MM.1S (cell line): ENCODE data around the gene FAM193B.
A peak's percentile ranks its signal among the peaks of the same experiment; 100 is the strongest.

Source experiments
- DNase-seq: peaks from one replicate; pipeline ENCODE4 v3.0.0-alpha.2; 2015
- H2AFZ ChIP-seq: fragments of 300-600 bp; sonication (generic); 2 replicates; pipeline ENCODE4 v1.6.0; 2016; ENCODE audit warnings: antibody characterized with exemption, low read length
- H3F3A ChIP-seq: fragments of 300-600 bp; sonication (generic); 2 replicates; pipeline ENCODE4 v1.6.1; 2016; ENCODE audit warnings: mild to moderate bottlenecking, antibody characterized with exemption, low read length, moderate library complexity, mixed read lengths; ENCODE audit not compliant: insufficient read depth
- H3K27ac ChIP-seq: fragments of 300-600 bp; sonication (generic); 2 replicates; pipeline ENCODE4 v1.5.1; 2016; ENCODE audit warnings: mild to moderate bottlenecking, low read length
- H3K27me3 ChIP-seq: fragments of 300-600 bp; sonication (generic); replicated peaks from 2 replicates; pipeline ENCODE4 v1.6.0; 2016; ENCODE audit warnings: low read length; ENCODE audit not compliant: insufficient read depth
- H3K36me3 ChIP-seq: fragments of 300-600 bp; sonication (generic); replicated peaks from 2 replicates; pipeline ENCODE4 v1.6.1; 2016; ENCODE audit warnings: mild to moderate bottlenecking, low read length, mixed read lengths; ENCODE audit not compliant: insufficient read depth
- H3K4me1 ChIP-seq: fragments of 300-600 bp; sonication (generic); 2 replicates; pipeline ENCODE4 v1.6.1; 2016; ENCODE audit warnings: low read length, mixed read lengths
- H3K4me2 ChIP-seq: fragments of 300-600 bp; sonication (generic); 2 replicates; pipeline ENCODE4 v1.6.0; 2016; ENCODE audit warnings: low read depth, low read length
- H3K4me3 ChIP-seq: fragments of 300-600 bp; sonication (generic); 2 replicates; pipeline ENCODE4 v1.5.1; 2016; ENCODE audit warnings: low read length, mixed read lengths
- H3K79me2 ChIP-seq: fragments of 300-600 bp; sonication (generic); 2 replicates; pipeline ENCODE4 v1.6.1; 2016; ENCODE audit warnings: mixed run types, low read length, mixed read lengths
- H3K9ac ChIP-seq: fragments of 300-600 bp; sonication (generic); 2 replicates; pipeline ENCODE4 v1.6.1; 2016; ENCODE audit warnings: low read length, mixed read lengths
- H3K9me2 ChIP-seq: fragments of 300-600 bp; sonication (generic); replicated peaks from 2 replicates; pipeline ENCODE4 v1.6.1; 2016; ENCODE audit warnings: mild to moderate bottlenecking, low read length, mixed read lengths; ENCODE audit not compliant: insufficient read depth
- H3K9me3 ChIP-seq: fragments of 300-600 bp; sonication (generic); replicated peaks from 2 replicates; pipeline ENCODE4 v1.6.1; 2016; ENCODE audit warnings: mild to moderate bottlenecking, low read length, mixed read lengths; ENCODE audit not compliant: insufficient read depth
- H4K20me1 ChIP-seq: fragments of 300-600 bp; sonication (generic); 2 replicates; pipeline ENCODE4 v1.6.1; 2016; ENCODE audit warnings: mild to moderate bottlenecking, low read length, moderate library complexity, mixed read lengths; ENCODE audit not compliant: insufficient read depth
- EZH2 ChIP-seq: fragments of 300-600 bp; sonication (generic); optimal IDR thresholded peaks from 2 replicates; pipeline ENCODE3; 2017; ENCODE audit warnings: low read depth, mild to moderate bottlenecking, antibody characterized with exemption, low read length, mixed read lengths
- EZH2phosphoT487 ChIP-seq: fragments of 300-600 bp; sonication (generic); IDR thresholded peaks from 2 replicates; pipeline ENCODE4 v1.6.1; 2018; ENCODE audit warnings: antibody characterized with exemption, low read length
- TF ChIP-seq, protein P1 (sequence below): fragments of 300-600 bp; sonication (generic); IDR thresholded peaks from 2 replicates; pipeline ENCODE4 v1.5.1; 2016; ENCODE audit warnings: antibody characterized with exemption, low read length, mixed read lengths

Gene FAM193B

GRCh38 chr5:177501874-177502678 lies 52.3 kb downstream of the FAM193B start:
- H3K4me3 ChIP-seq, result no peak overlapping the region
- peaks cover 21% of the 10 kb centered on the region for H3K27me3 ChIP-seq
- H4K20me1 ChIP-seq, result no peaks in the 10 kb centered on the region; the same call in 1 of the 2 replicates
- peaks cover 22% of the 10 kb centered on the region for H3K4me1 ChIP-seq
- no peak overlapping the region for H2AFZ ChIP-seq
- H3K9me3 ChIP-seq, result no peaks in the 10 kb centered on the region
- peak; percentile 22 for DNase-seq
- no peaks in the 10 kb centered on the region for H3K36me3 ChIP-seq
- H3K9me2 ChIP-seq, result no peaks in the 10 kb centered on the region
- TF ChIP-seq EZH2phosphoT487, result 0 out of 2 replicates have a peak, but pooled peaks have one; percentile 60
- TF ChIP-seq, protein P1, sequence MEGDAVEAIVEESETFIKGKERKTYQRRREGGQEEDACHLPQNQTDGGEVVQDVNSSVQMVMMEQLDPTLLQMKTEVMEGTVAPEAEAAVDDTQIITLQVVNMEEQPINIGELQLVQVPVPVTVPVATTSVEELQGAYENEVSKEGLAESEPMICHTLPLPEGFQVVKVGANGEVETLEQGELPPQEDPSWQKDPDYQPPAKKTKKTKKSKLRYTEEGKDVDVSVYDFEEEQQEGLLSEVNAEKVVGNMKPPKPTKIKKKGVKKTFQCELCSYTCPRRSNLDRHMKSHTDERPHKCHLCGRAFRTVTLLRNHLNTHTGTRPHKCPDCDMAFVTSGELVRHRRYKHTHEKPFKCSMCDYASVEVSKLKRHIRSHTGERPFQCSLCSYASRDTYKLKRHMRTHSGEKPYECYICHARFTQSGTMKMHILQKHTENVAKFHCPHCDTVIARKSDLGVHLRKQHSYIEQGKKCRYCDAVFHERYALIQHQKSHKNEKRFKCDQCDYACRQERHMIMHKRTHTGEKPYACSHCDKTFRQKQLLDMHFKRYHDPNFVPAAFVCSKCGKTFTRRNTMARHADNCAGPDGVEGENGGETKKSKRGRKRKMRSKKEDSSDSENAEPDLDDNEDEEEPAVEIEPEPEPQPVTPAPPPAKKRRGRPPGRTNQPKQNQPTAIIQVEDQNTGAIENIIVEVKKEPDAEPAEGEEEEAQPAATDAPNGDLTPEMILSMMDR, result no peak
- peaks cover 14% of the 10 kb centered on the region for H3F3A ChIP-seq
- no peak overlapping the region for H3K27ac ChIP-seq
- H3K9ac ChIP-seq, result no peak overlapping the region
- H3K4me2 ChIP-seq, result peak overlapping the region; percentile 57
- H3K79me2 ChIP-seq, result no peaks in the 10 kb centered on the region

- peak overlapping the region; percentile 14; the same call in 1 of the 2 replicates for H3K4me2 ChIP-seq
- no peaks in the 10 kb centered on the region; the same call in 1 of the 2 replicates for H4K20me1 ChIP-seq
- H3K4me1 ChIP-seq, result peaks cover 22% of the 10 kb centered on the region
- no peaks in the 10 kb centered on the region for H3K9me3 ChIP-seq
- H3K27me3 ChIP-seq, result peaks cover 21% of the 10 kb centered on the region
- H3K36me3 ChIP-seq, result no peaks in the 10 kb centered on the region
- H3K4me3 ChIP-seq, result no peak overlapping the region
- no peak overlapping the region for H3K9ac ChIP-seq
- no peaks in the 10 kb centered on the region for H3K9me2 ChIP-seq
- peaks cover 14% of the 10 kb centered on the region for H3F3A ChIP-seq
- DNase-seq, result peak; percentile 71
- TF ChIP-seq EZH2phosphoT487 (no peak), EZH2 (no peak)
- TF ChIP-seq, protein P1, result peak; percentile 93
- no peaks in the 10 kb centered on the region for H3K79me2 ChIP-seq
- H3K27ac ChIP-seq, result no peak overlapping the region
- H2AFZ ChIP-seq, result no peak overlapping the region
Measured at GRCh38 chr5:177500685-177501522, 53.5 kb downstream of the FAM193B start.

DNA sequence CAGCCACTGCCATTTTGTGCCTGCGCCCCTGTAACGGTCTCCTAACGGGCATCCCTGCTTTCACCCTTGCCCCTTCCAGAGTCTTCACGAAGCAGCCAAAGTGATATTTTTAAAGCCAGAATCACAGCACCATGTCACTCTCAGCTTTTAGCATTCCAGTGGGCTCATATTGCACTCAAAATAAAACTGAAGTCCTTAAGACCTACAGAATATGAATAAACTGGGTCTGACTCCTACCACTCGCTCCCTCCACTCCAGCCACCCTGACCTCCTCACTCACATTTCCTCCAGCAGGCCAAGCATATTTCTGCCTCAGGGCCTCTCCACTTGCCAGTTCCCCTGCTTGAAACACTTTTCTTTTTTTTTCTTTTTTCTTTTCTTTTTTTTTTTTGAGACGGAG lies 54.5 kb downstream of the FAM193B start:
- Histone ChIP-seq H3K27ac (no peak overlapping the region), H3K36me3 (no peaks in the 10 kb centered on the region), H3K4me3 (no peak overlapping the region), H2AFZ (no peak overlapping the region), H3K4me2 (no peak overlapping the region), H3K9me3 (no peaks in the 10 kb centered on the region), H4K20me1 (no peaks in the 10 kb centered on the region; the same call in 1 of the 2 replicates), H3K9me2 (no peaks in the 10 kb centered on the region), H3K4me1 (peaks cover 22% of the 10 kb centered on the region), H3F3A (peaks cover 14% of the 10 kb centered on the region), H3K27me3 (peaks cover 21% of the 10 kb centered on the region), H3K9ac (no peak overlapping the region), H3K79me2 (no peaks in the 10 kb centered on the region)
- no peak for DNase-seq
- TF ChIP-seq EZH2, result no peak
